H1 (cell line): ENCODE measurements around the gene HDGFL3.

Experiments
- CHD2 ChIP-seq: IDR thresholded peaks from 2 replicates; pipeline ENCODE4 v1.6.1; 2012; ENCODE audit warnings: low read length, improper control_type of control experiment
- CREB1 ChIP-seq: IDR thresholded peaks from 2 replicates; pipeline ENCODE4 v1.6.1; 2012; ENCODE audit warnings: inconsistent platforms
- EGR1 ChIP-seq: IDR thresholded peaks from 2 replicates; pipeline ENCODE4 v1.6.1; 2011; ENCODE audit warnings: low read depth, low read length, borderline replicate concordance
- HDAC2 ChIP-seq, 2 experiments: fragments of 300-600 bp in 1 of 2; sonication (generic) in 1 of 2; IDR thresholded peaks; 2 replicates each; pipeline ENCODE4 v1.6.1; 2011 to 2012; ENCODE audit warnings: low read depth in 2 of 2, low read length in 2 of 2, mild to moderate bottlenecking in 2 of 2, moderate library complexity in 2 of 2, borderline replicate concordance in 1 of 2, inconsistent platforms in 1 of 2
- MAFK ChIP-seq: IDR thresholded peaks from 2 replicates; pipeline ENCODE4 v1.6.1; 2012; ENCODE audit warnings: low read depth, mild to moderate bottlenecking, improper control_type of control experiment, low read length
- PHF8 ChIP-seq: fragments of 200-600 bp; sonication (generic); conservative IDR thresholded peaks from 2 replicates; pipeline ENCODE4 v1.7.1; 2012; ENCODE audit warnings: low read depth, mild to moderate bottlenecking, inconsistent platforms, low read length, moderate library complexity
- RFX5 ChIP-seq: IDR thresholded peaks from 2 replicates; pipeline ENCODE4 v1.6.1; 2011; ENCODE audit warnings: low read depth, low read length, improper control_type of control experiment, borderline replicate concordance
- RNF2 ChIP-seq: fragments of 200-900, 300-1000 bp; sonication (generic); IDR thresholded peaks from 2 replicates; pipeline ENCODE4 v1.7.1; 2016; ENCODE audit warnings: borderline replicate concordance, low read depth, mild to moderate bottlenecking, antibody characterized with exemption, low read length; ENCODE audit not compliant: poor library complexity, severe bottlenecking; ENCODE audit errors: missing control alignments
- SIN3A ChIP-seq, 2 experiments: IDR thresholded peaks in 1 of 2; conservative IDR thresholded peaks in 1 of 2; 2 replicates each; pipeline ENCODE4 v1.6.1; 2011 to 2012; ENCODE audit warnings: low read length in 2 of 2, improper control_type of control experiment in 1 of 2, low read depth in 1 of 2, mild to moderate bottlenecking in 1 of 2
- SRF ChIP-seq: IDR thresholded peaks from 2 replicates; pipeline ENCODE4 v1.6.1; 2011; ENCODE audit warnings: mild to moderate bottlenecking, low read depth, low read length, moderate library complexity
- TF ChIP-seq, protein P1 (sequence below), 3 experiments: IDR thresholded peaks; 1 replicate in 2 of 3; 2 replicates in 1 of 3; pipeline versions ENCODE4 v1.5.1 to v1.6.1; 2011; ENCODE audit warnings: low read length in 3 of 3, mild to moderate bottlenecking in 3 of 3, inconsistent platforms in 2 of 3, low read depth in 1 of 3, moderate library complexity in 1 of 3; ENCODE audit not compliant: insufficient read depth in 1 of 3; ENCODE audit errors: control extremely low read depth in 1 of 3
- TF ChIP-seq, protein P2 (sequence below): fragments of 300-600 bp; sonication (generic); IDR thresholded peaks from 2 replicates; pipeline ENCODE4 v1.7.1; 2012; ENCODE audit warnings: low read length, moderate library complexity, mild to moderate bottlenecking, inconsistent platforms; ENCODE audit not compliant: insufficient replicate concordance

DNA sequence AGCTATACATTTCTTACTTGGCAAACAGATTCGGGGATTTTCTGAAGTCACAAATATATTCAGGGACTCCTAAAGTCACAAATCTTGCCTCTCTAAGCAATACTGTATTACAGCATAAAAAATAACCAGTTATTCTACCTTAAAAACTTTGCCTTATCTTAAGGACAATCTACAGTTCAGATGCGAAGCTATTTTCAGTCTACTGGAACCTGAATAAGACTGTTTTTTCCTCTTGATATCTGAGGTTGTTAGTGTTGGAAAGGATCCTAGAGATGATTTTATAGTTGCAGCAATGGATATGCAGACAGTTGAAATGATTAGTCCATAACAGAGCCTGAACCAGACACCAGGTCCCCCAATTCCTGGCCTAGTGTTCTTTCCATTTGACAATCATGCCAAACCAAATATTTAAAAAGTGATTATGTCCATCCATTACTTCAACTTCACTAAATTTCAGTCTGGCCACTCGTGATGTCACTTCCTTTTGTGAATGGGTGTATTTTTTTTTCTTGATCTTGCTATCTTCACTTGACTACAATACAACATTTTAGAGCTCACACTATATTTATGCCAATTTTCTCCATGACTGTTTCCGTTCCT is 1.8 kb downstream of the HDGFL3 start:
- TF ChIP-seq, protein P1, sequence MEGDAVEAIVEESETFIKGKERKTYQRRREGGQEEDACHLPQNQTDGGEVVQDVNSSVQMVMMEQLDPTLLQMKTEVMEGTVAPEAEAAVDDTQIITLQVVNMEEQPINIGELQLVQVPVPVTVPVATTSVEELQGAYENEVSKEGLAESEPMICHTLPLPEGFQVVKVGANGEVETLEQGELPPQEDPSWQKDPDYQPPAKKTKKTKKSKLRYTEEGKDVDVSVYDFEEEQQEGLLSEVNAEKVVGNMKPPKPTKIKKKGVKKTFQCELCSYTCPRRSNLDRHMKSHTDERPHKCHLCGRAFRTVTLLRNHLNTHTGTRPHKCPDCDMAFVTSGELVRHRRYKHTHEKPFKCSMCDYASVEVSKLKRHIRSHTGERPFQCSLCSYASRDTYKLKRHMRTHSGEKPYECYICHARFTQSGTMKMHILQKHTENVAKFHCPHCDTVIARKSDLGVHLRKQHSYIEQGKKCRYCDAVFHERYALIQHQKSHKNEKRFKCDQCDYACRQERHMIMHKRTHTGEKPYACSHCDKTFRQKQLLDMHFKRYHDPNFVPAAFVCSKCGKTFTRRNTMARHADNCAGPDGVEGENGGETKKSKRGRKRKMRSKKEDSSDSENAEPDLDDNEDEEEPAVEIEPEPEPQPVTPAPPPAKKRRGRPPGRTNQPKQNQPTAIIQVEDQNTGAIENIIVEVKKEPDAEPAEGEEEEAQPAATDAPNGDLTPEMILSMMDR (IDR thresholded peaks at IDR 0.05; ENCODE audit: control extremely low read depth in 1 of 3, insufficient read depth in 1 of 3, low read depth in 1 of 3, low read length in 3 of 3), result no peak
- no peak for TF ChIP-seq SRF
- TF ChIP-seq EGR1, result no peak
- no peak for TF ChIP-seq HDAC2 (IDR thresholded peaks at IDR 0.05; ENCODE audit: borderline replicate concordance in 1 of 2, low read depth in 2 of 2, low read length in 2 of 2)
- no peak for TF ChIP-seq CREB1
- TF ChIP-seq, protein P2, sequence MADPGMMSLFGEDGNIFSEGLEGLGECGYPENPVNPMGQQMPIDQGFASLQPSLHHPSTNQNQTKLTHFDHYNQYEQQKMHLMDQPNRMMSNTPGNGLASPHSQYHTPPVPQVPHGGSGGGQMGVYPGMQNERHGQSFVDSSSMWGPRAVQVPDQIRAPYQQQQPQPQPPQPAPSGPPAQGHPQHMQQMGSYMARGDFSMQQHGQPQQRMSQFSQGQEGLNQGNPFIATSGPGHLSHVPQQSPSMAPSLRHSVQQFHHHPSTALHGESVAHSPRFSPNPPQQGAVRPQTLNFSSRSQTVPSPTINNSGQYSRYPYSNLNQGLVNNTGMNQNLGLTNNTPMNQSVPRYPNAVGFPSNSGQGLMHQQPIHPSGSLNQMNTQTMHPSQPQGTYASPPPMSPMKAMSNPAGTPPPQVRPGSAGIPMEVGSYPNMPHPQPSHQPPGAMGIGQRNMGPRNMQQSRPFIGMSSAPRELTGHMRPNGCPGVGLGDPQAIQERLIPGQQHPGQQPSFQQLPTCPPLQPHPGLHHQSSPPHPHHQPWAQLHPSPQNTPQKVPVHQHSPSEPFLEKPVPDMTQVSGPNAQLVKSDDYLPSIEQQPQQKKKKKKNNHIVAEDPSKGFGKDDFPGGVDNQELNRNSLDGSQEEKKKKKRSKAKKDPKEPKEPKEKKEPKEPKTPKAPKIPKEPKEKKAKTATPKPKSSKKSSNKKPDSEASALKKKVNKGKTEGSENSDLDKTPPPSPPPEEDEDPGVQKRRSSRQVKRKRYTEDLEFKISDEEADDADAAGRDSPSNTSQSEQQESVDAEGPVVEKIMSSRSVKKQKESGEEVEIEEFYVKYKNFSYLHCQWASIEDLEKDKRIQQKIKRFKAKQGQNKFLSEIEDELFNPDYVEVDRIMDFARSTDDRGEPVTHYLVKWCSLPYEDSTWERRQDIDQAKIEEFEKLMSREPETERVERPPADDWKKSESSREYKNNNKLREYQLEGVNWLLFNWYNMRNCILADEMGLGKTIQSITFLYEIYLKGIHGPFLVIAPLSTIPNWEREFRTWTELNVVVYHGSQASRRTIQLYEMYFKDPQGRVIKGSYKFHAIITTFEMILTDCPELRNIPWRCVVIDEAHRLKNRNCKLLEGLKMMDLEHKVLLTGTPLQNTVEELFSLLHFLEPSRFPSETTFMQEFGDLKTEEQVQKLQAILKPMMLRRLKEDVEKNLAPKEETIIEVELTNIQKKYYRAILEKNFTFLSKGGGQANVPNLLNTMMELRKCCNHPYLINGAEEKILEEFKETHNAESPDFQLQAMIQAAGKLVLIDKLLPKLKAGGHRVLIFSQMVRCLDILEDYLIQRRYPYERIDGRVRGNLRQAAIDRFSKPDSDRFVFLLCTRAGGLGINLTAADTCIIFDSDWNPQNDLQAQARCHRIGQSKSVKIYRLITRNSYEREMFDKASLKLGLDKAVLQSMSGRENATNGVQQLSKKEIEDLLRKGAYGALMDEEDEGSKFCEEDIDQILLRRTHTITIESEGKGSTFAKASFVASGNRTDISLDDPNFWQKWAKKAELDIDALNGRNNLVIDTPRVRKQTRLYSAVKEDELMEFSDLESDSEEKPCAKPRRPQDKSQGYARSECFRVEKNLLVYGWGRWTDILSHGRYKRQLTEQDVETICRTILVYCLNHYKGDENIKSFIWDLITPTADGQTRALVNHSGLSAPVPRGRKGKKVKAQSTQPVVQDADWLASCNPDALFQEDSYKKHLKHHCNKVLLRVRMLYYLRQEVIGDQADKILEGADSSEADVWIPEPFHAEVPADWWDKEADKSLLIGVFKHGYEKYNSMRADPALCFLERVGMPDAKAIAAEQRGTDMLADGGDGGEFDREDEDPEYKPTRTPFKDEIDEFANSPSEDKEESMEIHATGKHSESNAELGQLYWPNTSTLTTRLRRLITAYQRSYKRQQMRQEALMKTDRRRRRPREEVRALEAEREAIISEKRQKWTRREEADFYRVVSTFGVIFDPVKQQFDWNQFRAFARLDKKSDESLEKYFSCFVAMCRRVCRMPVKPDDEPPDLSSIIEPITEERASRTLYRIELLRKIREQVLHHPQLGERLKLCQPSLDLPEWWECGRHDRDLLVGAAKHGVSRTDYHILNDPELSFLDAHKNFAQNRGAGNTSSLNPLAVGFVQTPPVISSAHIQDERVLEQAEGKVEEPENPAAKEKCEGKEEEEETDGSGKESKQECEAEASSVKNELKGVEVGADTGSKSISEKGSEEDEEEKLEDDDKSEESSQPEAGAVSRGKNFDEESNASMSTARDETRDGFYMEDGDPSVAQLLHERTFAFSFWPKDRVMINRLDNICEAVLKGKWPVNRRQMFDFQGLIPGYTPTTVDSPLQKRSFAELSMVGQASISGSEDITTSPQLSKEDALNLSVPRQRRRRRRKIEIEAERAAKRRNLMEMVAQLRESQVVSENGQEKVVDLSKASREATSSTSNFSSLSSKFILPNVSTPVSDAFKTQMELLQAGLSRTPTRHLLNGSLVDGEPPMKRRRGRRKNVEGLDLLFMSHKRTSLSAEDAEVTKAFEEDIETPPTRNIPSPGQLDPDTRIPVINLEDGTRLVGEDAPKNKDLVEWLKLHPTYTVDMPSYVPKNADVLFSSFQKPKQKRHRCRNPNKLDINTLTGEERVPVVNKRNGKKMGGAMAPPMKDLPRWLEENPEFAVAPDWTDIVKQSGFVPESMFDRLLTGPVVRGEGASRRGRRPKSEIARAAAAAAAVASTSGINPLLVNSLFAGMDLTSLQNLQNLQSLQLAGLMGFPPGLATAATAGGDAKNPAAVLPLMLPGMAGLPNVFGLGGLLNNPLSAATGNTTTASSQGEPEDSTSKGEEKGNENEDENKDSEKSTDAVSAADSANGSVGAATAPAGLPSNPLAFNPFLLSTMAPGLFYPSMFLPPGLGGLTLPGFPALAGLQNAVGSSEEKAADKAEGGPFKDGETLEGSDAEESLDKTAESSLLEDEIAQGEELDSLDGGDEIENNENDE, result no peak
- no peak for TF ChIP-seq MAFK
- TF ChIP-seq RFX5, result no peak
- TF ChIP-seq PHF8, result no peak
- TF ChIP-seq SIN3A (conservative IDR thresholded peaks at IDR 0.05 in 1 of 2, IDR thresholded peaks at IDR 0.05 in 1 of 2; ENCODE audit: low read depth in 1 of 2, low read length in 2 of 2), result no peak
- no peak for TF ChIP-seq RNF2
- TF ChIP-seq CHD2, result no peak
